GM23248 (cell line): ENCODE data around the gene LRSAM1.

ENCODE experiments used
- EZH2 ChIP-seq: fragments of 200-600 bp; sonication (generic); IDR thresholded peaks from 2 replicates; pipeline ENCODE4 v1.6.1; 2018; ENCODE audit warnings: antibody characterized with exemption, mild to moderate bottlenecking; ENCODE audit not compliant: insufficient read depth, poor library complexity, severe bottlenecking
- EZH2phosphoT487 ChIP-seq: fragments of 200-600 bp; sonication (generic); IDR thresholded peaks from 2 replicates; pipeline ENCODE4 v1.6.1; 2018; ENCODE audit warnings: antibody characterized with exemption, moderate library complexity, mild to moderate bottlenecking, low read depth; ENCODE audit not compliant: insufficient read depth

DNA sequence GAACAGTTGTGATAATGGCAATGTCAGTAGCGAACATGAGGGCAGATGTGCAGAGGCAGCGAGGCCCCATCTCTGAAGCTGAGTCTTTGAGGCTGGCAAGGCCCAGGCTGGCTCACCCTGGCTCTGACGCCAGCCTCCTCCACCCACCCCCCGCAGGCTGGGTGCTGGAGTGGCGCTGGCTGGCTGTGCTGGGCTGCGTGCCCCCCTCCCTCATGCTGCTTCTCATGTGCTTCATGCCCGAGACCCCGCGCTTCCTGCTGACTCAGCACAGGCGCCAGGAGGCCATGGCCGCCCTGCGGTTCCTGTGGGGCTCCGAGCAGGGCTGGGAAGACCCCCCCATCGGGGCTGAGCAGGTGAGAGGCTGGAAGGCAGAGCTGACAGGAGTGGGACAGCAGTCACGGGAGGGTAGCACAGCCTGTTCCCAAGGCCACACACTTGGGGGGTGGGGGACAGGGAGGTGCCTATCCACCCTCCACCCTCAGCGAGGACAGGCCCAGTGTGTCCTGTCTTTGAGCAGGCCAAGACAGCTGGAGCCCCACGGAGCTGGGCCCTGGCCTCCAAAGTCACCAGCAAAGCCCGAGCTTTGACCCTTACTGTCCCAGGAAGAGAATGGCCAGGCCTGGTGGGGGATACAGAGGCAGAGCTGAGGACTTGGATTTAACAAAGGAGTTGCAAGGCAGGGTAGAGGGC lies 48.8 kb upstream of the LRSAM1 start:
- no peak for TF ChIP-seq EZH2phosphoT487
- no peak for TF ChIP-seq EZH2
